Daoy (cell line): ENCODE measurements around the gene USP10. TPM values are rescaled to one million over a fixed set of nuclear protein-coding genes. Genes with fewer than 3 reads are reported as not detected.

Experiments
- DNase-seq: peaks from one replicate; pipeline ENCODE4 v3.0.0-alpha.2; 2015; ENCODE audit warnings: low read depth
- total RNA-seq: library from RNA; depleted of rRNA; stranded (reverse); fragments of >200 nt; shearing (Covaris generic); gene quantifications from 2 replicates; pipeline ENCODE4 v1.2.3, GENCODE V29; 2014; rRNA removed

Gene USP10
- total RNA-seq, 1 experiment from 2014 or later = 38.3 TPM

GRCh38 chr16:84821728-84822689, 122.2 kb downstream of the USP10 start:
- DNase-seq = no peak

GRCh38 chr16:84822990-84823389, 123.2 kb downstream of the USP10 start:
- no peak for DNase-seq

- no peak for DNase-seq
Measured at GRCh38 chr16:84823484-84823883, 123.7 kb downstream of the USP10 start.

GRCh38 chr16:84823926-84824325, 124.1 kb downstream of the USP10 start:
- no peak for DNase-seq

- peak; percentile 37 for DNase-seq
Measured at GRCh38 chr16:84825896-84826557, 126.2 kb downstream of the USP10 start.

GRCh38 chr16:84826558-84826941, 126.8 kb downstream of the USP10 start:
- peak; percentile 25 for DNase-seq

GRCh38 chr16:84827131-84827574, 127.4 kb downstream of the USP10 start:
- DNase-seq = peak; percentile 54

- no peak for DNase-seq
Measured at GRCh38 chr16:84827897-84828296, 128.1 kb downstream of the USP10 start.

GRCh38 chr16:84828322-84828721, 128.5 kb downstream of the USP10 start:
- no peak for DNase-seq

Other genes with a start within 250 kb of the USP10 start
- gene MEAK7, start 195.3 kb upstream of the USP10 start, total RNA-seq = 3.9 and 7.3 TPM in 2 replicates
- 128 and 165 TPM in 2 replicates for gene COTL1, start 81.9 kb upstream of the USP10 start, total RNA-seq
- 17.0 and 20.5 TPM in 2 replicates for gene KLHL36, start 51.5 kb upstream of the USP10 start, total RNA-seq
- gene CRISPLD2, start 120.0 kb downstream of the USP10 start, total RNA-seq = 21.6 and 25.7 TPM in 2 replicates